ENCODE measurements around the gene TANC1.
A peak's percentile ranks its signal among the peaks of the same experiment; 100 is the strongest.

Gene TANC1

DNA sequence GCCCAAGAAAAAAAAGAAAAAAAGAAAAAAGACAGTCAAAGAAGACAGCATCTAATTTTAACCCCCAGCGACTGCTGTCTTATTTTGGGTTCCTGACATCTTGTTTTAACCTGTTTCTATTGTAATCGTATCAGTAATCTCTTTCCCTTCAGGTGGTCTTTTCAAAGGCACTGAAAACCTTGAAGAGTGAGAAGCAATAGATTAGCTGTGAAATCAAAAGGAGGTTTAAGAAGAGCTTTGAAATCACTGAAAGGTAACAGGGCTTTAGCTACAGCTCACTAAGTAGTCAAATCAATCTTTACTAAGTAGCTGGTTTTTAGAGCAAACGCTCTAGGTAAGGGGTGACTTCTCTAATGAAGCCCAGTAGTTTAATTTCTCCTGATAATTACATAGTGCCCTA is 5.4 kb upstream of the TANC1 start:
- DNase-seq: no peak

DNA sequence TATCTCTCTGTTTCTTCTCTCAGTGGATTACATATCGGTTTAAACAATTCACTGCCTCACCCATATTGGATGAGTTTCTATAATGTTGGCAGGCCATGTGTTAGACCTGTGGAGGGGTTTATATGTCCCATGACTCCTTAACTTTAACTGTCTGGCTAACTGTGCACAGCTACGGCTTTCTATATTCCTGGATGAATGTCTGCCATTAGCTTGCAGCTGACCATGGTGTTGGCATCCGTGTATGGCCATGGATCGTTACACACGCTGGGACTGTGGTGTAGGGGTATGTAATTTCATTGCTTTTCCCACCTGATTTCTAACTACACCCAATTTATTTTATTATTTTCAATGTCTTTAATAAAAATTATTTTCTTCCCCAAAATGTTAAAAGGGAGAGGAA is 3.3 kb upstream of the TANC1 start:
- no peak for DNase-seq

- no peak for DNase-seq
Measured at GRCh38 chr2:158965641-158966040, 2.8 kb upstream of the TANC1 start.

GRCh38 chr2:158966312-158966711 is 2.1 kb upstream of the TANC1 start:
- no peak for DNase-seq

DNA sequence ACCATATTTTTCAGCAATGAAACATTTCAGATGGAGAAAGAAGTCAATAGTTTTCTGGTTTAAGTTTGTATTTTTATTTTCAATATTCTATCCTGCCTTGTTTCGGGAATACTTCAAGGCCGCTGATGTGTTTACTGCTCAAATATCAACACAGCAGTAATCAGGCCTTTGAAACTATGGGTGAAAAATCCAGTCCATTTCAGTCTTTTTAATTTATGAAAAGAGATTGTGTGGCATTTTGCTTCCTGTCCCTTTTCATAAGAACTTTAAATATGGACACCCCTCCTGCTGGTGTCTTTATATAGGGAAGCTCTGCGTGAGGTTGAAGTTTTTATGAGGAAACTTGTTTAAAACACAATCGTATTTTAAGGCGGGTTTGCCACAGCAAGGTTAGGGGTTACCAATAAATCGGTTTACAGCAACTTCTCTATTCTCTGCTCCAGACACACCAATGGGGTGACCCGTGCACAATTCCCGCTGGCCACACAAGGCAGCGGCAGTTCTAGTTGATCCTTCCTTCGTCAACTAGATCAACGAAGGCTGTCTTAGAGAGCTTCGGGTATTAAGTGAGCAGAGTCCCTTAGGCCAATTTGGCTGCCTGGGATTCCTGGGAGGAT is 1.2 kb upstream of the TANC1 start:
- DNase-seq: no peak

GRCh38 chr2:158967731-158968395 is 577 bp upstream of the TANC1 start:
- peak; percentile 79 for DNase-seq

DNA sequence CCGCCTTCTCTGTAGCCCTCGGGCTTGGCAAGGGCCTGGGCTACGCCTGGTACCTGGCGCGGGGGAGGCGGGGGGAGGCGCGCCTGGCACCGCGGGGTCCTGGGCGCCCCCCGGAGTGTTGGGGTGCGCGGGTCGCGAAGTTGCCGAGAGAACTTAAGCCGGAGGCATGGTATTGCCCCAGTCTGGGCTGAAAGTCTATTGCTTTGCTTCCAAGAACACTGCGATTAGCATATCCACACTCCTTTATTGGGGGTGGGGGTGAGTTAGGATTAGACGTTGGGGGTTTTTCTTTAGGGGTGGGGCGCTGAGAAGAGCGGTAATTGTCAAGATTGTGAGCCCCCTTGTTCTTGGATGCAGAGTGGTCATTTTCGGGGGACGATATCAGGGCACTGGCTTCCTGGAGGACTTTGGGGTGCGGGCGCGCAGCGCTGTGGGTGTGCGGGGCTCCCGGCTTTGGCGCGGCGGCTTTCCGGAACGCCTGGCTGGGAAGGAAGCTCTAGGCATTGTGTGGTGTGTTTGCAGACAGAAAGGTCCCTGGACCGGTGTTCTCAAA is 798 bp downstream of the TANC1 start:
- peak; percentile 13 for DNase-seq

- peak; percentile 34 for DNase-seq
Measured at GRCh38 chr2:158969715-158970240, 1.3 kb downstream of the TANC1 start.

DNA sequence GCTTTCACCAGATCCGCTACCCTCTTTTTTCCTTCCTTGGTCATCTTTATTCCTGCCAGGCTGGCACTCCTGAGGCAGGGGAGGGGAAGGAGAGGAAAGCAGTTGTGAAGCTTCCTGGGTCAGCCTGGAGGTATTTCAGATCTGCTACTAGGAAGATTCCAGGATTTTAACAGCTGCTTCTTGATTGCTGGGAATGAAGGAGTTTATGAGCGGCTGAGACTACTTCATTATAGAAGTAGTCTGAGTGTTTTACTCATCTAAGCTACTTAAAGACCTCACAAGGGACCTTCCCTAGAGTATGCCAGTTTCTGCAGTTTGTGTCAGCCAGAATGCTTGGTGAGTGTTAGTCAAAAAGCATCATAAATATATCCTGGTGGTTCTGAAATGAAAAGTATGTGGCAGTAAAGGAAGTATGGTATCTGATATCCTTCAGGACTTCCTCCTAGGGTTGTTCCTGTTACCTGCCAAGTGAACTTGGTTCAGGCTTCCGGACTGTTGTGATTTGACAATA is 1.9 kb downstream of the TANC1 start:
- DNase-seq: peak; percentile 33

- no peak for DNase-seq
Measured at GRCh38 chr2:158973116-158973956, 4.9 kb downstream of the TANC1 start.

DNA sequence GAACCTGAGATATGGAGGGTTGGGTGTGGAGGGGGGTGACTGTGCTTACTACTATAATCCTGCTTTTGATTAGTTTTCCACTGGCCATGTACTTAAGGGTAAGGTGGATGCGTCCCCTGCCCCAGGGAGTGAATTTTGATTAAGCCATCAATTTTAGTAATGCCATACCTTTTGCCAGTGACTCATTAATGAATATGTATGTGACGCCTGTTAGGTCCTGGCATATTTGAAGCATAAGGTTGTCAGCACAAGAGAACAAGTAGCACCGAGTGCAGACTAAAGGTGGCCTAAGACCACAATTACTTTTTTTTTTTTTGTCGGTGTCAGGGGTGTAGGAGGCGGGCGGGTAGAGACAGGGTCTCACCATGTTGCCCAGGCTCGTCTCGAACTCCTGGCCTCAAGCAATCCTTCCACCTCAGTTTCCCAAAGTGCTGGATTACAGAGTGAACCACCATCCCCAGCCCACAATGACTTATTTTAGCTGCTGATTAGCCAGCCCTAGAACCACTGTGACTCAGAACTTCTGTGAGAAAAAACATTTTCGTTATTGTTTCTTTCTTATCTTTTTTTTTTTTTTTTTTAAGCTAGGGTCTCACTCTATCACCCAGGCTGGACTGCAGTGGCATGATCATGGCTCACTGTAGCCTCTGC is 7.0 kb downstream of the TANC1 start:
- no peak for DNase-seq

- DNase-seq: no peak
Measured at GRCh38 chr2:158979772-158980171, 11.3 kb downstream of the TANC1 start.

DNA sequence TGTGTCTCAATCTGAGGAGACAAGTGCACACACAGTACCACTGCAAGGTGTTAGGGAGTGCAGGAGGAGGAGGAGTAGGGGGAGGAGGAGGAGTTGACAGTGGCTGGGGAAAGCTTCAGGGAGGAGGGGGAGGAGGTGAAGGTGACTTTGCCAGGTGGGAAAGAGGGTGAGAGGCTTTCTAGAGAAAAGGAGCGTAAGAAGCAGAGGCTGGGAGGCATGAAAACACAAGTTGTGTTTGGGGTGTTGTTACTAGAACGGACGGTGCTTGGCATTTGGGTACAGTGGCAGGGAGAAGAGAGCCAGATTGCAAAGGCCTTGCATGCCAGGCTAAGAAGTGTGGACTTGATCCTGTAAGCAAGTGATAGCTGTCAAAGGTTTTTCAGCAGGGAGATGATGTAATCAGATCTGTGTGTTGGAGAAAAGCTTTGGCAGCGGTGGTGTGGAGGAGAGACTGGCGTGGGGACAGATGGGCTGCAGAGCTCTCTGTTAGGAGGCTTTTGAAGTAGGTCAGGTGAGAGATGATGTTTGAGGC is 16.2 kb downstream of the TANC1 start:
- DNase-seq: no peak

GRCh38 chr2:158988501-158988900 is 20.1 kb downstream of the TANC1 start:
- no peak for DNase-seq

GRCh38 chr2:158989165-158989564 is 20.7 kb downstream of the TANC1 start:
- DNase-seq: no peak

DNA sequence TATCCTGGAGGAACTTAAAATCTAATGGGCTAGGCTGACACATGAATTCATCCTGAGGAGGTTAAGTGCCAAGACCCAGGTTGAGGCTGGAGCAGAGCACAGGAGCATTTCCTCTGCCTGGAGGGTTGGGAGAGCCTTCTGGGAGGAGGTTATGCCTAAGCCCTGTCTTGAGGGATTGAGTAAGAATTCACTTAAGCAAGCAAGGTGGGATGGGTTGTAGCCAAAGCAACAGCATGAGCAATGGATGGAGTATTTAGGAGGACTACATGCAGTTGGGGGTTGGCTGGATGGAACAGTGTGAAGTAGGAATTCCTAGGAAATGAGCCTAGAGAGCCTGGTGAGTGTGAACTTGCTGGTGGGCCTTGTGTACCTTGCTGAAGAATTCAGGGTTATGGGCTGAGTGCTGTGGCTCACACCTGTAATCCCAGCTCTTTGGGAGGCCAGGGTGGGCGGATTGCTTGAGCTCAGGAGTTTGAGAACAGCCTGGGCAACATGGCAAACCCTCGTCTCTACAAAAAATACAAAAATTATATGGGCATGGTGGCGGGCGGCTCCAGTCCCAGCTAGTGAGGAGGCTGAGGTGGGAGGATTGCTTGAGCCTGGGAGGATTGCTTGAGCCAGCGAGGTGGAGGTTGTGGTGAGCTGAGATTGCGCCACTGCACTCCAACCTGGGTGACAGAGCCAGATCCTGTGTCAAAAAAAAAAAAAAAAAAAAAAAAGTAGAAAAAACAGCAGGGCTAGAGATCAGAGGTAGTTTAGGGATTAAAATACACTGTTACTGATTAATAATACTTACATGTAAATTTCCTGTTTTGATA is 22.2 kb downstream of the TANC1 start:
- peak; percentile 94 for DNase-seq

GRCh38 chr2:158993030-158993429 is 24.6 kb downstream of the TANC1 start:
- no peak for DNase-seq

DNA sequence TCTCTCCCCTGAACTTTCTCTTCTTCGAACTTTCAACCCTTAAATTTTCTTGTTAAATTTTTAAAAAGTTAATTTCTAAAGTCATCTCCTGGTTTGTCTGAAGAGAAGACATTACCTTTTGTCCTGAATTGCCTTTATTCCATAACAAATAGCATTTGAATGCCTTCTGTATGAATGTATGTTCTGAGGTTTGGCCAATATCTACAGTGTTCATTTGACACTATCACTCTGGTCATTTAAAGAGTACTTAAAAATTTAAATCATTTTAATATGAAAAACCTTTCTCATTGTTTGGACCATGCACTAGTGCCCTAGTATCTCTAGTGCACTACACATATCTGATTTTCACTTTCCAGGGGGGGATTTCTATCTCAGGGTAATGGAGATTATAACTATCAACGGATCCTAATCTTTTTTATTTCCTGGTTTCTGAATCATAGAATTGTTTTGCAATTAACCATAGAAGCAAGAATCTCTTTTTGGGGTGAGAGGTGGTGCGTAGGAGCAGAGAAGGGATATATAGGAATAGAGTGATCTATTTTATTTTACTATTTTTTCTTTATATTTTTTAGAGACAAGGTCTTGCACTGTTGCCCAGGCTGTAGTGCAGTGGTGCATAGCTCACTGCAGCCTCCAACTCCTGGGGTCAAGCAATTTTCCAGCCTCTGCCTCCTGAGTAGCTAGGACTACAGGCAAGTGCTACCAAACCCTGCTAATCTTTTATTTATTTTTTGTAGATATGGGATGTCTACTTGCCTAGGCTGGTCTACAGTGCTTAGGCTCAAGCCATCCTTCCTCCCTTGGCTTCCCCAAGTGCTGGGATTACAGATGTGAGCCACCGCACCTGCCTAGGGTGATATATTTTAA is 25.5 kb downstream of the TANC1 start:
- peak; percentile 18 for DNase-seq

DNA sequence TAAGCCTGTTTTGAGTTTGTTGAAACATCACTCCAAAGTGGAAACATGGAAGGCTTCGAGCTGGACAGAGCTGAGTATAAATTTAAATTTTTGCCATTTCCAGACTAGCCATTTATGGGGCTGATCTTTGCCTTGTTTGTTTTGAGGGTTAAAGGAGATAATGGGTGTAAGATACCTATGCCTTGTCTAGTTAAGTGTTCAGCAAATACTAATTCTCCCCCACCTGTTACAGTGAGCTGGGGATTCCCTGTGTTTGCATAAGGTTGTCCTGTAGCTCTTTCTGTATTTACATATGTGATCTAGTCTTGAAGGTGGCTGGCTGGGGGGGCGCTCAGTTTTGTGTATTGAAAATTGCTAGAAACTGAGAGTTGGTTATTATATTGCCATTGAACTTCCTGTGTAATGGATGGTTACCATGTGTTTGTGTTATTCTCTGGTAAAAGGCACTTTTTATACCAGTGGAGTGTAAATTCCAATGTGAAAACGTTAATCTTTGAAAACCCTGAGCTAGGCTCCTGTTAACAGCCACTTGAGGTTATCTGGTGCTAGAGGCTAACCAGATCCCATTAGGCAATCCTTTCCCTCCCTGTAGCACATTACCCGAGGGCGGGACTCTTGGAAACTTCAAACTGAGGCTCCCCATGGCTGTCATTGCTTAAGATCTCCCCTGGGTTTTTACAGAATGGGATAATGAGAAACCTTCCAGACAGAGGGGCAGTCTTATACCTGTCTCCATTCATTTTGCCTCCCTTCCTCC is 26.7 kb downstream of the TANC1 start:
- peak; percentile 35 for DNase-seq

DNA sequence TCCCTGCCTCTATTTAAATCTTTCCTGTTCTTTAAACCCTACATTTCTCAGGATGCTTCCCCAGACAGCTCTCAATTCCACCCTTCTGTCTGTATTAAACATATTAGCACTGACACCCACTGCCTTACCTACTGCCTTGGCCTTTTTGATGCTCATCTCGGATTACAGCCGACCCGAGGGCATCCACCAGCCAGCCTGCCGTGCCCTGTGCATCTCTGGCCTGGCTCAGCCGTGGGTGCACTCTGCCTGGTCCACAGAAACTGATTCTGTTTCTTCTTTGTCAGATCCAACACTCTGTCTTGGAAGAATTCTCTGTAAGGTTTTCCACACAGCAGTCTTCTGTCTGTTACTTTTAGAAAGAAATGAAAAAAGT is 27.2 kb downstream of the TANC1 start:
- no peak for DNase-seq

All from EL (cell line).